ENCODE results near the gene GRAPL.
"Not testable (repeated sequence)": the region's sequence is repeated elsewhere in the genome, so short reads cannot be mapped to it uniquely, and the experiment has no call there.

DNA sequence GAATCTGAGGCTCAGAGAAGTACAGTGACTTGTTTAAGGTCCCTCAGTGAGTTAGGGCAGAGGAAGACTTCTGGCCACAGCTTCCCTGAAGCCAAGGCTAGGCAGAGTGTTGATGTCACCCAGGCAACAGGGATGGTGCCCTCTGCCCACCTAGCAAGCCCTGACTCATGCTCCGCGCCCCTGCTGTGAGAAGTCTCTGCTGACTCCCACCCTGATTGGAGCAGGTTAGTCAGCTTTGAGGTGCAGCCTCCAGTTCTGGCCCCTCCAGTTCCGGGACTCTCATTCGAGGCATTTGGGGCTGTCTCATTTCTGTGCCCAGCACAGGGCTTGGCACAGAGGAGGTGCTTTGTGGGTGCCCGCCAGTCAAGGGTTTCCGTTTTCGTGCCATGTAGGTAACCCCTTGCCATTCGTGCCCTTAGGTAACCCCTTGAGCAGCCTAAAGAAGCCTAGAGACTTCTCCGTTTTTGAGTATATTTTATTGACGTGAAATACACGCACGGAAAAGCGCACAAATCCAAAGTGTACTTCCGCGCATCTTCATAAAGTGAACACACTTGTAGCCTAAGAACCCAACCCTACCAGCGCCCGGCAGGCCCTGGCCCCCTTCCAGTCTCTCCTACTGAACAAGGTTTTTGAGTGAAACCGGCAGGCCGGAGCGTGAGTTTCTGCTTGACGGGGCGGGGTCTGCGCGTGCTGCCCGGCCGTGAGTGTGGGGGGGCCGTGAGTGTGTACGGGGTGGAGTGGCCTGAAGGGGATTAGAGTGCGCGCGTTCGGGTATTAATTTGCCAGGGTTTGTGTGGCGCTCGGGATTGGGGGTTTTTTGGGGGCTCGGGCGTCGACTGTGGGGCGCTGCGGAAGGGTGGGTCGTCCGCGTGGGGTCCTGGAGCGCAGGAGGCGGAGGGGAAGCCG is 16.9 kb upstream of the GRAPL start:
- TF ChIP-seq, protein P1, sequence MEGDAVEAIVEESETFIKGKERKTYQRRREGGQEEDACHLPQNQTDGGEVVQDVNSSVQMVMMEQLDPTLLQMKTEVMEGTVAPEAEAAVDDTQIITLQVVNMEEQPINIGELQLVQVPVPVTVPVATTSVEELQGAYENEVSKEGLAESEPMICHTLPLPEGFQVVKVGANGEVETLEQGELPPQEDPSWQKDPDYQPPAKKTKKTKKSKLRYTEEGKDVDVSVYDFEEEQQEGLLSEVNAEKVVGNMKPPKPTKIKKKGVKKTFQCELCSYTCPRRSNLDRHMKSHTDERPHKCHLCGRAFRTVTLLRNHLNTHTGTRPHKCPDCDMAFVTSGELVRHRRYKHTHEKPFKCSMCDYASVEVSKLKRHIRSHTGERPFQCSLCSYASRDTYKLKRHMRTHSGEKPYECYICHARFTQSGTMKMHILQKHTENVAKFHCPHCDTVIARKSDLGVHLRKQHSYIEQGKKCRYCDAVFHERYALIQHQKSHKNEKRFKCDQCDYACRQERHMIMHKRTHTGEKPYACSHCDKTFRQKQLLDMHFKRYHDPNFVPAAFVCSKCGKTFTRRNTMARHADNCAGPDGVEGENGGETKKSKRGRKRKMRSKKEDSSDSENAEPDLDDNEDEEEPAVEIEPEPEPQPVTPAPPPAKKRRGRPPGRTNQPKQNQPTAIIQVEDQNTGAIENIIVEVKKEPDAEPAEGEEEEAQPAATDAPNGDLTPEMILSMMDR (IDR thresholded peaks at IDR 0.05) = not testable (repeated sequence)
- not testable (repeated sequence) for TF ChIP-seq POLR2A (IDR thresholded peaks at IDR 0.05)
